ENCODE data around the gene ZNF106. TPM values are rescaled to one million over a fixed set of nuclear protein-coding genes. Genes with fewer than 3 reads are reported as not detected.
A peak's percentile ranks its signal among the peaks of the same experiment; 100 is the strongest.

Gene ZNF106
- total RNA-seq, 1 donor from 2014 or later: 58.1 TPM

DNA sequence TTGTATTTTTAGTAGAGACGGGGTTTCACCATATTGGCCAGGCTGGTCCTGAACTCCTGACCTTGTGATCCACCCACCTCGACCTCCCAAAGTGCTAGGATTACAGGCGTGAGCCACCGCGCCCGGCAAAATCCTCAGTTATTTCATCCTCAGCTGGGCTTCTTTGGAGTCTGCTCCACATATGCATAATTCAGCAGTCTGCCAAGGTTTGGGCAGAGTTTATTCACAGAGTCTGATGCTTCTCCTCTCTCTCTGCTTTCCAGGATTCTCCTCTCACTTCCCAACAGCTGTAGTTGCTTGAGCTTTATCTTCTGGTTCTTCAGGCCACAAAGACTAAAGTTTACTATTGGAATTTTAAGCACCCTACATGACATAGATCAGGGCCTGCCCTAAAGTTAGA lies 8.2 kb downstream of the ZNF106 start:
- Mint-ChIP-seq H3K36me3 (ENCODE audit: low read depth) (peaks cover 8% of the 10 kb centered on the region), H3K27me3 (ENCODE audit: low read depth) (no peaks in the 10 kb centered on the region), H3K27ac (ENCODE audit: unreplicated experiment) (no peak overlapping the region), H3K9me3 (ENCODE audit: low read depth) (peaks cover 4% of the 10 kb centered on the region), H3K4me3 (ENCODE audit: unreplicated experiment) (no peak overlapping the region), H3K4me1 (ENCODE audit: low read depth) (peaks cover 13% of the 10 kb centered on the region)
- no peak for DNase-seq (ENCODE audit: low spot score)
- TF ChIP-seq, protein P1, sequence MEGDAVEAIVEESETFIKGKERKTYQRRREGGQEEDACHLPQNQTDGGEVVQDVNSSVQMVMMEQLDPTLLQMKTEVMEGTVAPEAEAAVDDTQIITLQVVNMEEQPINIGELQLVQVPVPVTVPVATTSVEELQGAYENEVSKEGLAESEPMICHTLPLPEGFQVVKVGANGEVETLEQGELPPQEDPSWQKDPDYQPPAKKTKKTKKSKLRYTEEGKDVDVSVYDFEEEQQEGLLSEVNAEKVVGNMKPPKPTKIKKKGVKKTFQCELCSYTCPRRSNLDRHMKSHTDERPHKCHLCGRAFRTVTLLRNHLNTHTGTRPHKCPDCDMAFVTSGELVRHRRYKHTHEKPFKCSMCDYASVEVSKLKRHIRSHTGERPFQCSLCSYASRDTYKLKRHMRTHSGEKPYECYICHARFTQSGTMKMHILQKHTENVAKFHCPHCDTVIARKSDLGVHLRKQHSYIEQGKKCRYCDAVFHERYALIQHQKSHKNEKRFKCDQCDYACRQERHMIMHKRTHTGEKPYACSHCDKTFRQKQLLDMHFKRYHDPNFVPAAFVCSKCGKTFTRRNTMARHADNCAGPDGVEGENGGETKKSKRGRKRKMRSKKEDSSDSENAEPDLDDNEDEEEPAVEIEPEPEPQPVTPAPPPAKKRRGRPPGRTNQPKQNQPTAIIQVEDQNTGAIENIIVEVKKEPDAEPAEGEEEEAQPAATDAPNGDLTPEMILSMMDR (IDR thresholded peaks at IDR 0.05): no peak

DNA sequence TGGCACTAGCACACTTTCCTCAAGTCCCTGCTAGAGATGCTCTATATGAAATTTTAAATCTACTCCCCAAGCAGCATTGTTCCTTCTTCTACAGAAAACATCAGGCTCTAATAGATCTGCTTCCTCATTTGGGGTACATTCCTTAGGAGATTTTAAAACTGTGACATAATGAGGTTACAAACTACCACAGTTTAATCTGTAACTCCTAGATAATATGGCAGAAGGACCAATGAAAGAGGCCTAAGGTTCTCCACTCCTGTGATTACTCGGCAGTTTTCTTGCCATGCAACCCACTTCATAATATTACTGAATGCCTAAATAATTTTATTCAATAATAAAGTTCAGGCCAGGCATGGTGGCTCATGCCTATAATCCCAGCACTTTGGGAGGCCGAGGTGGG lies 16.1 kb downstream of the ZNF106 start:
- H3K4me3 Mint-ChIP-seq (ENCODE audit: unreplicated experiment): no peak overlapping the region
- H3K27me3 Mint-ChIP-seq (ENCODE audit: low read depth): no peaks in the 10 kb centered on the region
- H3K36me3 Mint-ChIP-seq (ENCODE audit: low read depth): peaks cover 3% of the 10 kb centered on the region
- peaks cover 8% of the 10 kb centered on the region for H3K4me1 Mint-ChIP-seq (ENCODE audit: low read depth)
- H3K27ac Mint-ChIP-seq (ENCODE audit: unreplicated experiment): peak overlapping the region; percentile 65
- no peak for DNase-seq (ENCODE audit: low spot score)
- H3K9me3 Mint-ChIP-seq (ENCODE audit: low read depth): no peaks in the 10 kb centered on the region
- TF ChIP-seq, protein P1 (IDR thresholded peaks at IDR 0.05): no peak

DNA sequence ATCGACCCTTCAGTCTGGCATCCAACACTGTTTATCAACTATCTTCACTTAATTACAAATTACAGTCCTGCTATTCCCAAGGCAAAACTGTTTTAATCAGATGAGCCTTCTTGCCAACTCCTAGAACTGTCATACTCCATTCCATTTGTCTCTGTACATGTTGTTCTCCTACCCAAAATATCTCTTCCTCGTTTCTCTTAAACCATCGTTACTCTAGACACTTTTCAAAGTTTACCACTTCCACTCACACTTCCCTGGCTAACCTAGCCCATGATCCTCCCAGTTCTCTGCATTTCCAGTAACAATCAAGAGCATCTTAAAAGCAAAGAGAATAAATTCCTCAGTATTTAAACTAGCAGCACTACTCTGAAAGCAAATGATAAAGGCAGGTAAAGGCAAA lies 19.9 kb downstream of the ZNF106 start:
- H3K9me3 Mint-ChIP-seq (ENCODE audit: low read depth): no peaks in the 10 kb centered on the region
- no peak overlapping the region for H3K4me3 Mint-ChIP-seq (ENCODE audit: unreplicated experiment)
- TF ChIP-seq, protein P1 (IDR thresholded peaks at IDR 0.05): no peak
- H3K4me1 Mint-ChIP-seq (ENCODE audit: low read depth): peaks cover 15% of the 10 kb centered on the region
- peak overlapping the region; percentile 74 for H3K27ac Mint-ChIP-seq (ENCODE audit: unreplicated experiment)
- peaks cover 7% of the 10 kb centered on the region for H3K36me3 Mint-ChIP-seq (ENCODE audit: low read depth)
- no peaks in the 10 kb centered on the region for H3K27me3 Mint-ChIP-seq (ENCODE audit: low read depth)
- no peak for DNase-seq (ENCODE audit: low spot score)

DNA sequence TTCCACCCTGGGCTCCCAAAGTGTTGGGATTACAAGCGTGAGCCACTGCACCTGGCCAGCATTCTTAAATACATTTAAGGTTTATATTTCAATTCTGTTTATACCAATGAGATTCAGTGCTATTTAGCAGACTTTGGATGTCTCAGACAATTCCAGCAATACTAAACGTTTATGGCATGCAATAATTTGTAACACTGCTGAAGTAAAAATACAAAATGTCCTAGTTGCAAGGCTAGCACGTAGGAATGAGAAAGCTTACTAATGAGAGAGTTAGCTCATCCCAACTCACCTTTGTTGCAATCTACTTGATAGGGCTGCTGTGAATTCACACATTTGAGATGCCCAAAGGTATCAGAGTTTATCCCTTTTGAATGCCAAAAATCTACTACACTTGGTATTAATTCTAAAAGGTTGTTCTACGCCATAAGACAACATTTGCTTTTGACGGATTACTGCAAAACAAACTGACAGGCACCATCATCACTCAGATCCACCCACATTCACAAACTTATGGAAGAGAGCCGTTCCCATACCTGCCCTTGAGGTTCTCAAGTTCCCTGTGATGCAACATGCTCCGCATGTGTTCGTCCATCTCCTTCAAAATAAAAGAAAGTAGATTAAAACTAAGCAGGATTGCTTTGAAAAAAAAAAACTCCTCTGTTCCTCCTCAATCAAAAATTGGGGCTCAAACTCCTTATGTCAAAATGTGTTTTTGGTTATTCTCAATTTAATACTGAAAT lies 25.3 kb downstream of the ZNF106 start:
- no peaks in the 10 kb centered on the region for H3K27me3 Mint-ChIP-seq (ENCODE audit: low read depth)
- DNase-seq (ENCODE audit: low spot score): no peak
- TF ChIP-seq, protein P1 (IDR thresholded peaks at IDR 0.05): no peak
- peaks cover 17% of the 10 kb centered on the region for H3K4me1 Mint-ChIP-seq (ENCODE audit: low read depth)
- H3K9me3 Mint-ChIP-seq (ENCODE audit: low read depth): no peaks in the 10 kb centered on the region
- no peak overlapping the region for H3K27ac Mint-ChIP-seq (ENCODE audit: unreplicated experiment)
- no peak overlapping the region for H3K4me3 Mint-ChIP-seq (ENCODE audit: unreplicated experiment)
- peaks cover 5% of the 10 kb centered on the region for H3K36me3 Mint-ChIP-seq (ENCODE audit: low read depth)

DNA sequence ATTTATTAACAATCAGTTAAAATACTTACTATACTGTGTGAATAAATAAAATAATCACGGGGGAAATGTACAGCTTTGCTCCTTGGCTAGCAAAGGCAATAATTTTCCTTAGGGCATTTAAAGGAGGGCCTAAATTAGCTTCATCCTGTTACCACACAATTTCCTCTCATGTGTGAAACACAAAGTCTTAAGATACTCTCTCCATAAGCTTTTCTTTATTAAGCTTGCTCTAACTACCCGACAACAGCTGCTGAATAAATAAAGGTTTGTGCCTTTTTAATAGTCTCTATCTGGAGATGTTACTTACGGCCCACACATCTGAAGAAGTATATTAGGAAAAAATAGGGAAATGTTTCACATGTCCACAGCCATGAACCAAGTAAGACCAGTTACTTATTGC lies 29.7 kb downstream of the ZNF106 start:
- Mint-ChIP-seq H3K4me3 (ENCODE audit: unreplicated experiment) (no peak overlapping the region), H3K27ac (ENCODE audit: unreplicated experiment) (peak overlapping the region; percentile 37), H3K36me3 (ENCODE audit: low read depth) (peaks cover 2% of the 10 kb centered on the region), H3K4me1 (ENCODE audit: low read depth) (peaks cover 41% of the 10 kb centered on the region), H3K27me3 (ENCODE audit: low read depth) (no peaks in the 10 kb centered on the region), H3K9me3 (ENCODE audit: low read depth) (no peaks in the 10 kb centered on the region)
- DNase-seq (ENCODE audit: low spot score): no peak
- TF ChIP-seq, protein P1 (IDR thresholded peaks at IDR 0.05): no peak
